Measurements from ENCODE around the gene TCF7L2. TPM values are rescaled to one million over a fixed set of nuclear protein-coding genes. Genes with fewer than 3 reads are reported as not detected.
A peak's percentile ranks its signal among the peaks of the same experiment; 100 is the strongest.

The TCF7L2 gene
- total and polyA plus RNA-seq, 8 donors: 6.7 to 179 (median 61.7) TPM

DNA sequence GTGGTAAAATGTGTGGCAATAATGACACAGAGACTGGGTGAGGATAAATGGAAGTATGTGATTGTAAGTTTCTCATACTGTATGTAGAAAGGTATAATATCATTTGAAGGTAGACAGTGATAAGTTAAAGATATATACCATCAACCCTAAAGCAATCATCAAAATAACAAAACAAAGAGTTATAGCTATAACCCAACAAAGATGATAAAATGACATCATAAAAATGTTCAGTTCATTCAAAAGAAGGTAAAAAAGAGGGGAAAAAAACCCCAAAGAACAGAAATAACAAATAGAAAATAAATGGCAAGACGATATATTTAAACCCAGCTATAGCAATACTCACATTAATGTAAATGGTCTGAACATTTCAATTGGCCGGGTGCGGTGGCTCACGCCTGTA is 17.4 kb upstream of the TCF7L2 start:
- H3K27ac ChIP-seq: no peak overlapping the region
- intact Hi-C loops (cut with DNase I; ENCODE audit: low total_unique reads): no loop called here
- H3K9me3 ChIP-seq: peaks cover 0 to 8% (median 2%) of the 10 kb centered on the region in 4 donors
- no peak for DNase-seq
- no peak overlapping the region for H3K4me3 ChIP-seq
- H3K36me3 ChIP-seq: no peaks in the 10 kb centered on the region
- no peaks in the 10 kb centered on the region for H3K4me1 ChIP-seq
- WGBS, 5 donors: 95 to 98% (median 97%) methylated on average over 4 of the region's 4 CpGs
- H3K27me3 ChIP-seq: no peaks in the 10 kb centered on the region
- TF ChIP-seq EP300 (IDR thresholded peaks at IDR 0.05) (no peak), POLR2A (IDR thresholded peaks at IDR 0.05) (no peak), POLR2AphosphoS5 (IDR thresholded peaks at IDR 0.05) (no peak)
- TF ChIP-seq, protein P1, sequence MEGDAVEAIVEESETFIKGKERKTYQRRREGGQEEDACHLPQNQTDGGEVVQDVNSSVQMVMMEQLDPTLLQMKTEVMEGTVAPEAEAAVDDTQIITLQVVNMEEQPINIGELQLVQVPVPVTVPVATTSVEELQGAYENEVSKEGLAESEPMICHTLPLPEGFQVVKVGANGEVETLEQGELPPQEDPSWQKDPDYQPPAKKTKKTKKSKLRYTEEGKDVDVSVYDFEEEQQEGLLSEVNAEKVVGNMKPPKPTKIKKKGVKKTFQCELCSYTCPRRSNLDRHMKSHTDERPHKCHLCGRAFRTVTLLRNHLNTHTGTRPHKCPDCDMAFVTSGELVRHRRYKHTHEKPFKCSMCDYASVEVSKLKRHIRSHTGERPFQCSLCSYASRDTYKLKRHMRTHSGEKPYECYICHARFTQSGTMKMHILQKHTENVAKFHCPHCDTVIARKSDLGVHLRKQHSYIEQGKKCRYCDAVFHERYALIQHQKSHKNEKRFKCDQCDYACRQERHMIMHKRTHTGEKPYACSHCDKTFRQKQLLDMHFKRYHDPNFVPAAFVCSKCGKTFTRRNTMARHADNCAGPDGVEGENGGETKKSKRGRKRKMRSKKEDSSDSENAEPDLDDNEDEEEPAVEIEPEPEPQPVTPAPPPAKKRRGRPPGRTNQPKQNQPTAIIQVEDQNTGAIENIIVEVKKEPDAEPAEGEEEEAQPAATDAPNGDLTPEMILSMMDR (IDR thresholded peaks at IDR 0.05): no peak

DNA sequence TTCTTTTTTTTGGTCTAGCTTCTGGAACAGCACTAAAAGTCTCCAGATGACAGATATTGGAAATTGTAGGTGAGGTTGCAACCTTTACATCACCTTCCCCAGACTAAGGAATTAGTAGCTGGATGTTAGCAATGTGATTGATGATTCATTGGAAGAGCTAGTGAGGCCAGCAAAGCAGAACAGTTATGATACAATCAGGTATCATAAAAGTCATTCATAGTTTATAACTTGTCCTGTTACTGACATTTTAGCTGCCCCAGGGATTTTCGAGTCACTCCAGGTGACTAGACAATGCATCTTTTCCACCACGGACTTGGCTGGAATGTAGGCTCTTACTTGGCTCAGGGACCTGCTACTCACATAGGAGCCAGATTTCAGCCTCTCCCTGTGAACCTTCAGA is 15.9 kb upstream of the TCF7L2 start:
- H3K9me3 ChIP-seq: peaks cover 0 to 8% (median 2%) of the 10 kb centered on the region in 4 donors
- no peaks in the 10 kb centered on the region for H3K4me1 ChIP-seq
- no peaks in the 10 kb centered on the region for H3K36me3 ChIP-seq
- intact Hi-C loops (cut with DNase I; ENCODE audit: low total_unique reads): no loop called here
- DNase-seq: no peak
- TF ChIP-seq, protein P1 (IDR thresholded peaks at IDR 0.05): no peak
- TF ChIP-seq POLR2AphosphoS5 (IDR thresholded peaks at IDR 0.05): no peak
- TF ChIP-seq POLR2A (IDR thresholded peaks at IDR 0.05): no peak
- no peak for TF ChIP-seq EP300 (IDR thresholded peaks at IDR 0.05)
- H3K27ac ChIP-seq: no peak overlapping the region
- H3K4me3 ChIP-seq: no peak overlapping the region
- H3K27me3 ChIP-seq: no peaks in the 10 kb centered on the region
- 66 to 86% (median 85%) methylated on average over 2 of the region's 2 CpGs for WGBS, 5 donors

DNA sequence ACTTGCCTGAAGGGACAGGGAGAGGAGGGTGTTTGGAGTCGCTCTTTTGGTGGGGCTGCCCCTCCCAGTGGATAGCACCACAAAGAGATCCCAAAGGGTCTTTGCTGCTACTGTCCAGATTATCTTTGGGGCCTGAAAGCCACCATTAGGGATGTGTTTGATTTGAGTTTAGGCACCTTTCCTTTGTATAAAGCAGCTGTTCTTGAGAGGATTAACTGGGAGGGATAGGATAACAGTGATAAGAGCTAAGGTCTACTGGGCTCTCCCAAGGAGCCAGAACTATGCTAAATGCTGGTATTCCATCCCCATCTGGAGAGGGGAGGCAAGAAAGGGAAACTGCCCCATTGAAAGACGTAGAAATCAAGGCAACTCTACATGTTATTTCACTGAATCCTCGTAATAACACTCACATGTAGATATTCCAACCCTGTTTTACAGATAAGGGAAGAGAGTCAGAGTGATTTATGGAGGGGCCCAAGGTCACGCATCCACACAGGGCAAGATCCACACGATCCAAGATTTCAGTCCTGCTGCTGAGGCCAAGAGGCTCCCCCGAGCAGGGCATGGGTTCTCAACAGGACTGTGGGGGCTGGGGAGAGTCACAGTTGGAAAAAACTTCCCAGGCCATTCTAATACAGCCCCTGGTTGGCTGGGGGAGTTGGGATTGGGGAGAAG is 11.1 kb upstream of the TCF7L2 start:
- intact Hi-C loops (cut with DNase I; ENCODE audit: low total_unique reads): no loop called here
- TF ChIP-seq POLR2AphosphoS5 (IDR thresholded peaks at IDR 0.05) (no peak), EP300 (IDR thresholded peaks at IDR 0.05) (no peak), POLR2A (IDR thresholded peaks at IDR 0.05) (no peak)
- TF ChIP-seq, protein P1 (IDR thresholded peaks at IDR 0.05): no peak
- DNase-seq: no peak
- H3K4me3 ChIP-seq: no peak overlapping the region
- WGBS, 5 donors: 77 to 87% (median 80%) methylated on average over 6 of the region's 6 CpGs
- H3K27ac ChIP-seq: no peak overlapping the region
- no peaks in the 10 kb centered on the region for H3K4me1 ChIP-seq
- no peaks in the 10 kb centered on the region for H3K36me3 ChIP-seq
- H3K27me3 ChIP-seq: no peaks in the 10 kb centered on the region
- H3K9me3 ChIP-seq: no peaks in the 10 kb centered on the region

DNA sequence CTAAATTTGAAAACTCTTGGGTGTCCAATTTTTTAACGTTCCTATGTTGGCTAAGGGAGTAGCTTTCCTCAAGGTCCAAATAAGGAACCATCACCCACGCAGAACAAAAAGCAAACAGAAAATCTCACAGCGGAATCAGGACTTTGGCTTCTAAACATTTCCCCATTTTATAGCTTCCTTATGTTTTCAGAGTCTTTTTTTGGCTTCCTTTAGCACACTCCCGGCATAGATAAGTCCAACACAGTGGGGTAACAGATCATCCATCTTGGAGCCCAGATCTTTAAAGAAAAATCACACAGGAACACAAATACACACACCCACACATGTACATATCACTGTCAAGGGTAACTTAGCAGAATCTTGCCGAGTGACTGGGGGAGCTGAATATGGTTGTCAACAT is 4.2 kb upstream of the TCF7L2 start:
- Histone ChIP-seq H3K4me1 (peaks cover 9 to 40% (median 19%) of the 10 kb centered on the region in 4 donors), H3K36me3 (no peaks in the 10 kb centered on the region), H3K27ac (no peak overlapping the region), H3K4me3 (no peak overlapping the region), H3K9me3 (no peaks in the 10 kb centered on the region), H3K27me3 (no peaks in the 10 kb centered on the region)
- TF ChIP-seq POLR2A (IDR thresholded peaks at IDR 0.05) (no peak), EP300 (IDR thresholded peaks at IDR 0.05) (no peak), POLR2AphosphoS5 (IDR thresholded peaks at IDR 0.05) (no peak)
- TF ChIP-seq, protein P1 (IDR thresholded peaks at IDR 0.05): no peak
- 33 to 41% (median 37%) methylated on average over 5 of the region's 5 CpGs for WGBS, 5 donors
- peak in 1 of 2 donors; percentile 51 for DNase-seq
- intact Hi-C loops (cut with DNase I; ENCODE audit: low total_unique reads): no loop called here

Measured in stomach (tissue), 9 donors.